CD4-positive, alpha-beta T cell (primary cell): ENCODE results near the gene RASGRP3. TPM values are rescaled to one million over a fixed set of nuclear protein-coding genes. Genes with fewer than 3 reads are reported as not detected.
"Not testable (repeated sequence)": the region's sequence is repeated elsewhere in the genome, so short reads cannot be mapped to it uniquely, and the experiment has no call there.

Source experiments
- ATAC-seq: fragments of 200-7000 bp; cut with Tn5 transposase; one replicate; pipeline ENCODE4 v1.10.0; 2022; ENCODE audit warnings: mild to moderate bottlenecking; ENCODE audit not compliant: poor library complexity
- CTCF ChIA-PET: fragments of 350-600 bp; sonication (Branson Sonifier 250); formaldehyde crosslinking; loops from one replicate; lab custom pipeline; 2021; ENCODE audit warnings: antibody characterized with exemption, inconsistent platforms; lab: Charles Lee
- POLR2A ChIA-PET: fragments of 350-600 bp; sonication (Branson Sonifier 250); formaldehyde crosslinking; loops from one replicate; lab custom pipeline; 2021; ENCODE audit warnings: antibody characterized with exemption, inconsistent platforms; lab: Charles Lee
- DNase-seq, 14 experiments: peaks; one replicate each; pipeline ENCODE4 v3.0.0-alpha.2; 2013 to 2020; ENCODE audit warnings: mixed read lengths in 2 of 14
- H3K27ac ChIP-seq, 2 donors: one replicate each; pipeline versions ENCODE4 v1.5.1 to v1.7.0; 2013; ENCODE audit warnings: low read length in 2 of 2, low read depth in 1 of 2, mild to moderate bottlenecking in 1 of 2
- H3K27me3 ChIP-seq, 2 experiments: 1 replicate in 1 of 2; 2 replicates in 1 of 2; pipeline versions ENCODE4 v1.6.1 to v1.7.0; 2013; ENCODE audit warnings: low read length in 2 of 2, control low read depth in 1 of 2, mild to moderate bottlenecking in 1 of 2, moderate library complexity in 1 of 2; ENCODE audit not compliant: insufficient read depth in 2 of 2, control insufficient read depth in 1 of 2
- H3K36me3 ChIP-seq: one replicate; pipeline ENCODE4 v1.6.1; 2013; ENCODE audit warnings: low read length, control low read depth; ENCODE audit not compliant: insufficient read depth
- H3K4me1 ChIP-seq: one replicate; pipeline ENCODE4 v1.6.1; 2013; ENCODE audit warnings: low read length, control low read depth; ENCODE audit not compliant: insufficient read depth
- H3K4me3 ChIP-seq: one replicate; pipeline ENCODE4 v1.5.1; 2013; ENCODE audit warnings: mild to moderate bottlenecking, low read length, moderate library complexity
- H3K9me3 ChIP-seq, 2 experiments: 1 replicate in 1 of 2; 2 replicates in 1 of 2; pipeline versions ENCODE4 v1.6.1 to v1.7.0; 2013; ENCODE audit warnings: low read length in 2 of 2, mild to moderate bottlenecking in 2 of 2, control low read depth in 1 of 2, moderate library complexity in 1 of 2; ENCODE audit not compliant: control insufficient read depth in 1 of 2, insufficient read depth in 1 of 2
- H3K27ac Mint-ChIP-seq: one replicate; pipeline ENCODE4 v1.8.0; 2020; ENCODE audit warnings: mixed read lengths
- H3K27me3 Mint-ChIP-seq: one replicate; pipeline ENCODE4 v1.8.0; 2021; ENCODE audit warnings: mixed read lengths
- H3K36me3 Mint-ChIP-seq: one replicate; pipeline ENCODE4 v1.8.0; 2021; ENCODE audit warnings: low read depth, mixed read lengths
- H3K4me1 Mint-ChIP-seq: one replicate; pipeline ENCODE4 v1.8.0; 2021; ENCODE audit warnings: low read depth, mixed read lengths
- H3K4me3 Mint-ChIP-seq: one replicate; pipeline ENCODE4 v1.8.0; 2020; ENCODE audit warnings: mild to moderate bottlenecking, mixed read lengths
- H3K9me3 Mint-ChIP-seq: one replicate; pipeline ENCODE4 v1.8.0; 2020; ENCODE audit warnings: mixed read lengths
- intact Hi-C, 2 experiments: fragments of 100-400 bp; cut with DNase I in 1 of 2; cut with micrococcal nuclease in 1 of 2; formaldehyde crosslinking; loops; one replicate each; pipeline versions ENCODE4 v1.15.1 to v1.9.0; 2023 to 2025; cut with DNase I, micrococcal nuclease
- total RNA-seq, 174 experiments: library from RNA in 2 of 174; stranded (reverse) in 2 of 174; gene quantifications; one replicate each; pipeline ENCODE4 v1.2.3 and lab custom pipeline; 2021 to 2026
- TF ChIP-seq, protein P1 (sequence below): fragments of 200-600 bp; IDR thresholded peaks from one replicate; pipeline ENCODE4 v1.8.0; 2022; ENCODE audit warnings: antibody characterized with exemption, mild to moderate bottlenecking

Gene RASGRP3
- total RNA-seq, 2 experiments from 2014 or later = 5.7 to 7.9 TPM

DNA sequence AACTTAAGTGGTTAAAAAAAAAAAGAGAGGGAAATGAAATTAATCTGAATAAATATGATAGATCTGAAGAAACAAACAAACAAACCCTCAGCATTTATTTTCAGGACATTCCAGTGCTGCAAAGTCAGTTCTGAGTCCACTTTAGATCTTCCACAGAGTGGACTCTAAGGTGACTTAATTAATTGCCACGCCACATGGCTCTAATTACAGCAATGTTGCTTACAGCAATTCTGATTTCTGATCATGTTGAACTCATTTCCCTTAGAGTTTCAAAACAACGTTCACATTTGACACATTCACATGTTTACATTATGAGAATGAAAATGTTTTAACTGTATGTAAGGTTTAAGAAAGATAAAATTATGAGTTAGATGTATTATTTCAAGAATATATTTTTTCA is 38.6 kb upstream of the RASGRP3 start:
- Mint-ChIP-seq H3K27me3 (peaks cover 14% of the 10 kb centered on the region), H3K9me3 (no peaks in the 10 kb centered on the region), H3K27ac (no peak overlapping the region), H3K4me3 (no peak overlapping the region), H3K36me3 (no peaks in the 10 kb centered on the region), H3K4me1 (no peaks in the 10 kb centered on the region)
- H3K27me3 ChIP-seq = peaks cover 5 to 12% of the 10 kb centered on the region in 2 experiments
- no peaks in the 10 kb centered on the region for H3K36me3 ChIP-seq
- TF ChIP-seq, protein P1, sequence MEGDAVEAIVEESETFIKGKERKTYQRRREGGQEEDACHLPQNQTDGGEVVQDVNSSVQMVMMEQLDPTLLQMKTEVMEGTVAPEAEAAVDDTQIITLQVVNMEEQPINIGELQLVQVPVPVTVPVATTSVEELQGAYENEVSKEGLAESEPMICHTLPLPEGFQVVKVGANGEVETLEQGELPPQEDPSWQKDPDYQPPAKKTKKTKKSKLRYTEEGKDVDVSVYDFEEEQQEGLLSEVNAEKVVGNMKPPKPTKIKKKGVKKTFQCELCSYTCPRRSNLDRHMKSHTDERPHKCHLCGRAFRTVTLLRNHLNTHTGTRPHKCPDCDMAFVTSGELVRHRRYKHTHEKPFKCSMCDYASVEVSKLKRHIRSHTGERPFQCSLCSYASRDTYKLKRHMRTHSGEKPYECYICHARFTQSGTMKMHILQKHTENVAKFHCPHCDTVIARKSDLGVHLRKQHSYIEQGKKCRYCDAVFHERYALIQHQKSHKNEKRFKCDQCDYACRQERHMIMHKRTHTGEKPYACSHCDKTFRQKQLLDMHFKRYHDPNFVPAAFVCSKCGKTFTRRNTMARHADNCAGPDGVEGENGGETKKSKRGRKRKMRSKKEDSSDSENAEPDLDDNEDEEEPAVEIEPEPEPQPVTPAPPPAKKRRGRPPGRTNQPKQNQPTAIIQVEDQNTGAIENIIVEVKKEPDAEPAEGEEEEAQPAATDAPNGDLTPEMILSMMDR = no peak
- intact Hi-C loops = no loop called here
- H3K4me1 ChIP-seq = no peaks in the 10 kb centered on the region
- ChIA-PET POLR2A (no interaction called here), CTCF (interaction anchor here (0.5 kb wide), 1 partner anchor 10 kb away, joined by 3 read pairs; no protein-coding TSS in a partner anchor)
- no peak for DNase-seq
- ATAC-seq = no peak
- H3K4me3 ChIP-seq = no peak overlapping the region
- H3K9me3 ChIP-seq = no peaks in the 10 kb centered on the region
- no peak overlapping the region for H3K27ac ChIP-seq

DNA sequence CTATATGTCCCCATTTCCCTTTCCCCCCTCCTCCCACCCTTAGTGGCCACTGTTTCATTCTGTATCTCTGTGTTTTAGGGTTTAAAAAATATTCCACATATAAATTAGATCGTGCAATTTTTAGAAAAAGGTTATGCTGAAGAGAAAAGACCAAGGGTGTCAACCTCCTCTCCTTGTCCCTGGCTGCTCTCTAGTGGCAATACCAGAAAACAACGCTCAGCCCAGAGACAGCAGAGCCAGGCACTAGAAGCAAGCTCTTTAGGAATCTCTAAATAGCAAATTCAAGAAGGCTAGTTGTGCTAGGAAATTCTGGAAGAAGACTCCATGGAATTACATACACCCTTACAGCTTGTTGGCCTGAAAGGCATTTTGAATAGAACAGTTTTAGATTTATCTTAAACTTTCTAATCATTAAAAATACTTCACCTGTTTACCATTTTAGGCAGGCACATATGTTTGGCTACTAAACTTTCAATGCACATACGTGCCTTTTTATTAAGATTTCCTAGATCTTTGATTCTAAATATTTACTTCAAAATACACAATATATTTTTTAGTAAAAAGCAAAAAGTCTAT is 35.1 kb upstream of the RASGRP3 start:
- no peaks in the 10 kb centered on the region for H3K9me3 Mint-ChIP-seq
- Histone ChIP-seq H3K4me1 (no peaks in the 10 kb centered on the region), H3K36me3 (no peaks in the 10 kb centered on the region), H3K4me3 (no peak overlapping the region), H3K27ac (no peak overlapping the region), H3K9me3 (no peaks in the 10 kb centered on the region), H3K27me3 (peaks cover under 1 to 10% of the 10 kb centered on the region in 2 experiments)
- ChIA-PET CTCF (interaction anchor here (0.9 kb wide), 1 partner anchor 9 kb away, joined by 3 read pairs; no protein-coding TSS in a partner anchor), POLR2A (interaction anchor here (0.9 kb wide), 1 partner anchor 16 kb away, joined by 3 read pairs; no protein-coding TSS in a partner anchor)
- ATAC-seq (no peak), DNase-seq (peak in 7 of 14 experiments; percentile 1 to 36 (median 16))
- peaks cover 7% of the 10 kb centered on the region for H3K27me3 Mint-ChIP-seq
- no peaks in the 10 kb centered on the region for H3K4me1 Mint-ChIP-seq
- H3K4me3 Mint-ChIP-seq = no peak overlapping the region
- H3K27ac Mint-ChIP-seq = no peak overlapping the region
- TF ChIP-seq, protein P1 = no peak
- intact Hi-C loops = no loop called here
- H3K36me3 Mint-ChIP-seq = no peaks in the 10 kb centered on the region

DNA sequence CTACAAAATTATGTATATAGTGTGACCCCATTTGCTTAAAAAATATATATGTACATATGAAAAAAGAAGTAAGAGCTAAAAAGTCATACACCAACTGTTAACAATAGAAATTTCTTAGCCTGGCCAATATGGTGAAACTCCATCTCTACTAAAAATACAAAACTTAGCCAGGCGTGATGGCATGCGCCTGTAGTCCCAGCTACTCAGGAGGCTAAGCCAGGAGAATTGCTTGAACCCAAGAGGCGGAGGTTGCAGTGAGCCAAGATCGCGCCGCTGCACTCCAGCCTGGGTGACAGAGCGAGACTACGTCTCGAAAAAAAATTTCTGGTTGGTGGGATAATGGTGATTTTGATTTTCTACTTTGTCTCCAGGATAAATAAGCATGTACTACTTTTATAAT is 34.4 kb upstream of the RASGRP3 start:
- H3K36me3 Mint-ChIP-seq, H3K4me3 ChIP-seq, H3K27me3 Mint-ChIP-seq, DNase-seq, H3K27ac ChIP-seq, ATAC-seq, H3K4me1 ChIP-seq, POLR2A ChIA-PET, H3K9me3 Mint-ChIP-seq, H3K4me1 Mint-ChIP-seq, H3K9me3 ChIP-seq, H3K4me3 Mint-ChIP-seq, H3K27ac Mint-ChIP-seq, H3K36me3 ChIP-seq, intact Hi-C loops, H3K27me3 ChIP-seq, CTCF ChIA-PET: not testable (repeated sequence)
